ENCODE measurements around the gene SOX1.

- TF ChIP-seq TCF7 (IDR thresholded peaks at IDR 0.05; ENCODE audit: low read depth) (no peak), RELA (CRISPR knock-in tag; IDR thresholded peaks at IDR 0.05) (no peak), EZH2 (conservative IDR thresholded peaks at IDR 0.05; ENCODE audit: low read depth, low read length) (no peak), MIER3 (CRISPR knock-in tag; IDR thresholded peaks at IDR 0.05; ENCODE audit: borderline replicate concordance) (no peak), POLR2A (IDR thresholded peaks at IDR 0.05; ENCODE audit: insufficient read depth in 1 of 2, low read depth in 2 of 2, low read length in 2 of 2) (no peak), FOSL1 (CRISPR knock-in tag; IDR thresholded peaks at IDR 0.05; ENCODE audit: borderline replicate concordance) (no peak), RAD21 (CRISPR knock-in tag; IDR thresholded peaks at IDR 0.05) (no peak), POLR2AphosphoS5 (IDR thresholded peaks at IDR 0.05; ENCODE audit: low read depth, low read length) (no peak), ZNF570 (CRISPR knock-in tag; IDR thresholded peaks at IDR 0.05; ENCODE audit: borderline replicate concordance) (no peak), HDAC2 (CRISPR knock-in tag; IDR thresholded peaks at IDR 0.05) (no peak), HNRNPH1 (optimal IDR thresholded peaks at IDR 0.05; ENCODE audit: low read depth, low read length) (no peak), HCFC1 (IDR thresholded peaks at IDR 0.05; ENCODE audit: low read depth, low read length) (no peak)
- TF ChIP-seq, protein P1, sequence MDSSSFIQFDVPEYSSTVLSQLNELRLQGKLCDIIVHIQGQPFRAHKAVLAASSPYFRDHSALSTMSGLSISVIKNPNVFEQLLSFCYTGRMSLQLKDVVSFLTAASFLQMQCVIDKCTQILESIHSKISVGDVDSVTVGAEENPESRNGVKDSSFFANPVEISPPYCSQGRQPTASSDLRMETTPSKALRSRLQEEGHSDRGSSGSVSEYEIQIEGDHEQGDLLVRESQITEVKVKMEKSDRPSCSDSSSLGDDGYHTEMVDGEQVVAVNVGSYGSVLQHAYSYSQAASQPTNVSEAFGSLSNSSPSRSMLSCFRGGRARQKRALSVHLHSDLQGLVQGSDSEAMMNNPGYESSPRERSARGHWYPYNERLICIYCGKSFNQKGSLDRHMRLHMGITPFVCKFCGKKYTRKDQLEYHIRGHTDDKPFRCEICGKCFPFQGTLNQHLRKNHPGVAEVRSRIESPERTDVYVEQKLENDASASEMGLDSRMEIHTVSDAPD (CRISPR knock-in tag; IDR thresholded peaks at IDR 0.05): no peak
Observed at GRCh38 chr13:112034846-112035245, 32.1 kb upstream of the SOX1 start.
